Sciatic nerve (tissue), 2 donors: ENCODE results near the gene C2CD4C. TPM values are rescaled to one million over a fixed set of nuclear protein-coding genes. Genes with fewer than 3 reads are reported as not detected.
"Not testable (repeated sequence)": the region's sequence is repeated elsewhere in the genome, so short reads cannot be mapped to it uniquely, and the experiment has no call there.

Source experiments
- ATAC-seq: fragments of 200-7000 bp; cut with Tn5 transposase; one replicate; pipeline ENCODE4 v1.9.1; 2020; ENCODE audit warnings: mild to moderate bottlenecking, moderate library complexity
- DNase-seq: peaks from one replicate; pipeline ENCODE4 v3.0.0-alpha.2; 2020; ENCODE audit warnings: low spot score
- intact Hi-C: fragments of 100-400 bp; cut with DNase I; formaldehyde crosslinking; loops from one replicate; pipeline ENCODE4 v1.14.2; 2022
- total RNA-seq: library from RNA; stranded (reverse); fragmentation: NEBNext Ultra II Directional; extraction: Animal tissue kit (Norgen Biotek cat#: 25700); gene quantifications from one replicate; pipeline ENCODE4 v1.2.1, GENCODE V29; 2021
- donor health status: DM: no; HTN: no; CAD: no.
- donor health status: DM: no; HTN: no; CAD: no.

The C2CD4C gene, protein sequence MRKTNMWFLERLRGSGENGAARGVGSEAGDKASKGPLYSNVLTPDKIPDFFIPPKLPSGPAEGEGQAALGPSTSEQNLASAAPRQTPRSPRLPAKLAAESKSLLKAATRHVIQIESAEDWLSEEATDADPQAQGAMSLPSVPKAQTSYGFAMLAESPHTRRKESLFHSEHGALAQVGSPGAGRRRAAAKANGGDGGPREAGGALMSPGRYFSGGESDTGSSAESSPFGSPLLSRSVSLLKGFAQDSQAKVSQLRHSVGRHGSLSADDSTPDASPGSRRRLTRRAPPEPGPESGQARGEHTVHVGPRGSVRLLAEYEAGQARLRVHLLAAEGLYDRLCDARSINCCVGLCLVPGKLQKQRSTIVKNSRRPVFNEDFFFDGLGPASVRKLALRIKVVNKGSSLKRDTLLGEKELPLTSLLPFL
- 2.8 TPM for total RNA-seq

DNA sequence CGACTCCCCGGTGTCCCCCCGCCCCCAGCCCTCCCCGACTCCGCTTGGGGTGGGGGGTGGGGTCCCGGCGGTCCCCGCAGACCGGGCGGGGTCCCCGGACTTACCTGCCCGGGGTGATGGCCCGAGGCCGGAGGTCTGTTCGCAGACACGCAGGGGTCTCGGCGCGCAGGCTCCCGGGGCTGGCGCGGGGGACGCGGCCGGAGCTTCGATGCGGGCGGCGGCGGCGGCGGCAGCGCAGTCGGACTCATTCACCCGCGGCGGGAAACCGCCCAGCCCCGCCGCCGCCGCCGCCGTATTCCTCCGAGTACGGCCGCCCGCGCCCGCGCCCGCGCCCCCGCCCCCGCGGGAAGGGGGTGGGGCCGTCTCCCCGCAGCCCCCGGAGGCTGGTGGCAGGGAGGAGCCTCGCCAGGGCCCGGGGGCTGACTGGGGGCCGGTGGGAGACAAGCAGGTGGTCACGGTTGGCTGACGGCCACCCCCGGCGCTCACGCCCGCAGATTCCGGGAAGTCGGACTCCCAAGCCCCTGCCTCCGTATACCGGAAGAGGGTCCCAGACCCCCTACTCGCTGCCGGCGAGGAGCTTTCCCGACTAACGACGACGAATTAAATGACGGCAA, at the start of gene C2CD4C:
Gene C2CD4C (minus strand): TSS at position 246 of the 614 bp plus-strand sequence. CDS start 786 bp downstream, outside the sequence.
- ATAC-seq (no peak), DNase-seq (peak; percentile 59)
- intact Hi-C loops: no loop called here

DNA sequence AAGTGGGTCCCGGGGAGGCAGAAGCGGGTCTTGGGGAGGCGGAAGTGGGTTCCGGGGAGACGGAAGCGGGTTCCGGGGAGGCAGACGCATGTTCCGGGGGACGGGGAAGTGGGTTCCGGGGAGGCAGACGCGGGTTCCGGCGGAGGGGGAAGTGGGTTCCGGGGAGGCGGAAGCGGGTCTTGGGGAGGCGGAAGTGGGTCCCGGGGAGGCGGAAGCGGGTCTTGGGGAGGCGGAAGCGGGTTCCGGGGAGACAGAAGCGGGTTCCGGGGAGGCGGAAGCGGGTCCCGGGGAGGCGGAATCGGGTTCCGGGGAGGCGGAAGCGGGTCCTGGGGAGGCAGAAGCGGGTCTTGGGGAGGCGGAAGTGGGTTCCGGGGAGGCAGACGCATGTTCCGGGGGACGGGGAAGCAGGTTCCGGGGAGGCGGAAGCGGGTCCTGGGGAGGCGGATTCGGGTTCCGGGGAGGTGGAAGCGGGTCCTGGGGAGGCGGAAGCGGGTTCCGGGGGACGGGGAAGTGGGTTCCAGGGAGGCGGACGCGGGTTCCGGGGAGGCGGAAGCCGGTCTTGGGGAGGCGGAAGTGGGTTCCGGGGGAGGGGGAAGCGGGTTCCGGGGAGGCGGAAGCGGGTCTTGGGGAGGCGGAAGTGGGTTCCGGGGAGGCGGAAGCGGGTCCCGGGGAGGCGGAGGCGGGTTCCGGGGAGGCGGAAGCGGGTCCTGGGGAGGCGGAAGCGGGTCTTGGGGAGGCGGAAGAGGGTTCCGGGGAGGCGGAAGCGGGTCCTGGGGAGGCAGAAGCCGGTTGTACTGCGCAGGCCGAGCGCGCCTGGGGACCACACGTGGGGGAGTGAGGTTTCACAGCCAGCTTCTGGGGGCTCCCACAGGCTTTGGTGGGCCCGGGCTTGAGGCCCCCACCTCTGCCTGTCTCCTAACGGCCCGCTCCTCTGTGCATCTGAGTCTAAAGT, 49.4 kb upstream of the C2CD4C start:
- DNase-seq (no peak), ATAC-seq (no peak)
- intact Hi-C loops: no loop called here

DNA sequence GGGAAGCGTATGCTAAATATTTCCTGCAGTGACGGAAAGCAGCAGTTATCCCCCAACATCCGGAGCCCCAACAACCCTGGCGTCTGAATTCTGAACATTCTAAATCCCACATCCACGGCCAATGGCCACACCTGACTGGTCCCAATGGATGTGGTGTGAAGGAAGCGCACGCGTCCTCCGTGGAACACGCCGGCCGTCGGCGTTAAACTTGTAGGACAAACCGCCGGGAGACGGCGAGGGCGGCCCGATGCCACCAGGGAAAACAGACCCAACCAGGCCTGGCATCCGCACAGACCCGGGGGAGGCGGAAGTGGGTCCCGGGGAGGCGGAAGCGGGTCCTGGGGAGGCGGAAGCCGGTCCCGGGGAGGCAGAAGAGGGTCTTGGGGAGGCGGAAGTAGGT, 48.7 kb upstream of the C2CD4C start:
- DNase-seq (no peak), ATAC-seq (no peak)
- intact Hi-C loops: no loop called here

DNA sequence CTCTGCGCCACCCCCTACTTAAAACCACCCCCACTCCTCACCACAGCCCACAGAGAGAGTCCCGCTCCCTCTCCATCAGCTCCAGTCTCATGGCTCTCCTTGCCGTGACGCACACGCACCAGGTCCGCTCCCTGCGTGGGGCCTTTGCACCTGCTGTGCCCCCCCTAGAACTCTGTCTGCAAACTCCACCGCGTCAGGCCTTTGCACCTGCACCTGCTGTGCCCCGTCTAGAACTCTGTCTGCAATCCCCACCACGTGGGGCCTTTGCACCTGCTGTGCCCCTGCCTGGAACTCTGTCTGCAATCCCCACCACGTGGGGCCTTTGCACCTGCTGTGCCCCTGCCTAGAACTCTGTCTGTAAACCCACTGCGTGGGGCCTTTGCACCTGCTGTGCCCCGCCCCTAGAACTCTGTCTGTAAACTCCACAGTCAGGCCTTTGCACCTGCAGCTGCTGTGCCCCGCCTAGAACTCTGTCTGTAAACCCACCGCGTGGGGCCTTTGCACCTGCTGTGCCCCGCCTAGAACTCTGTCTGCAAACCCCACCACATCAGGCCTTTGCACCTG, 47.7 kb upstream of the C2CD4C start:
- ATAC-seq (no peak), DNase-seq (no peak)
- intact Hi-C loops: no loop called here

DNA sequence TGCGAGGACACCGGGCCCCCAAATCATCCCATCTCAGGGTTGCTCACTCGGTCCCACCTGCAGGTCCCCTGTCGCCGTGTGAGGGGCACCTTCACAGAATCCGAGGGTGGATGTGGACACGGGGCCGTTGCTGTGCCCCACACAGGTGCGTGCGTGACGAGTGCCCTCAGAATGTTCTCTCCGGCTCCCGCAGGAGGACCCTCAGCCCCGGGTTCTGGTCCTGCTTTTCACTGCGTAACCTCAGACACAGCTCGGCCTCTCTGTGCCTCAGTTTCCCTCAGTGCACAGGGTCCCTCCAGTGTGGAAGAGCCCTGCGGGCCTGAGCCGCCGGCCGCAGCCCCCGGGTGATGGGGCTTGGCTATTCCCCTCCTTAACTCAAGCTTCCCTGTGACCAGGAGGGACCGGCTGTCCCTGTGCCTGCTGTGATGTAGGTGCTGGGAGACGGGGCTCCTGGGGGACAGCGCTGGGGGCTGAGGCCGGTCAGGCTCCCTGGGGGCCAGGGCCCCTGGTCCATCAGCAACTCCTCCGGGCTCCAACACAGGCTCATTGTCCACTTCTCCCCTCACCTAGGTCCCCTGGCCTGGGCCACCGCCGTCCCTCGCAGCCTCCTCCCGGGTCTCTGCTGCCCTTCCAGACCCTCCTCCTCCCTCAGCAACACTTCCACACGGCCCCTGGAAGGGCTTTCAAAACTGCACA, 47.1 kb upstream of the C2CD4C start:
- no peak for DNase-seq
- ATAC-seq: no peak
- intact Hi-C loops: no loop called here

DNA sequence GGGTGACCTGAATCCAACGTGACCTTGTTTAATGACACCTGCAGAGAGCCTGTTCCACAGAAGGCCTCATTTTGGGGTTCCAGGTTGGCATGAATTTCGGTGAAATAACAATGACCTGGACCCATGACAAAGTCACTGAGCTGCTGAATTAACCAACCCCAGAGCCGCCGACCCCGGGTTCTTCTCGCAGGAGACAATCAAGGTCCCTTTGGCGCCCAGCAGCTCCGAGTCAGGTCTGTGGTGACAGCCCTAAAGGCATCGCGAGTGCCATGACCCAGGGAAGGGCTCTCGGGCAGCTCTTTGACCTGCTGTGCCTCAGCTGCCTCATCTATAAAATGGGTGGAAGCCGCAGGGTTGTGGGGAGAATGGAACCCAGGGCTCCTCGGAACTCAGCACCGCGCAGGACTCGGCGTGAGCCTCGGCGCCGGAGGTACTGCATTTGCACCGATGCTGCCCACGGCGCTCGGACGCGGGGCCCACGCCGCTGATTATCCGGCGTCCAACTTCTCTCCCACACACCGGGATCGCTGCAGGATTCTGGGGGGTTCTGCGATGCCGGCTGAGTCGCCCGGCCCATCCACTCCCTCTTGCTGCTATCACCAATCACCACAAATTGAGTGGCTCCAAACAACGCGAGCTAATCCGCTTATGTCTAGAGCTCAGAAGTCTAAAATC, 46.2 kb upstream of the C2CD4C start:
- intact Hi-C loops: no loop called here
- no peak for ATAC-seq
- no peak for DNase-seq

DNA sequence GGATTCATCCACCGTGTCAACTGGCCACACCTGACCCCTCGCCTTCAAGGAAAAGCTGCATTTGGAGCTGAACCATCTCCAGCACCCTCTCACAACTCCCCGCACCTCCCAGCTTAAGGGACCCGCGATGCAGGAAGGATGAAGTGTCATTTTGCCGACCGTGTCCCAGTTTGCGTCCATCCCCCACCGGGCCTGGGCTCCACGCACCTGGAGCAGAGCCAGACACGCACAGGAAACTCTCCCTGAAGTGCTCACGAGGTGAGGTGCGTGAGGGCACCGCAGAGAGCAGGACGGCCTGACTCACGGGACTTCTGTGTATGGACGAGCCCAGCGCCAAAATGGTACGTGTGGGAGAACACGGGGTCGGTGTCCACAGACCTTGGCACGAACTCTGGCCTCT, 44.7 kb upstream of the C2CD4C start:
- no peak for DNase-seq
- intact Hi-C loops: no loop called here
- no peak for ATAC-seq

DNA sequence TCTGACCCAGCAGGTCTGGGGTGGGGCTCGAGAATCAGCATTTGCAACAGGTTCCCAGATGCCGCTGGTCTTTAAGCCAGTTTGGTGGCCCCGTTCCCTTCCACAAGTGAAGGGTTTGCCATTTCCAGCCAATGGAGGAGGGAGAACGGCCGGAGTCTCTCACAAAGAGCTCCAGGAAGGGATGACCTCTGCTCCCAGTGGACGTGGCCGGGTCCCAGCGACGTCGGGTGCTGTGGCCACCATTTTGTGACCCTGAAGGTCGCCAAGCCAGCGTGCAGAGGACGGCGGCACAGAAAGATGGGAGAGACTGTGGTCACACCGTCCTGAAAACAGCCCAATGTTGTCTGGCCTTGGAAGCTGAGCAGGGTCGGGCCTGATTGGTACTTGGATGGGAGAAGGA, 43.9 kb upstream of the C2CD4C start:
- intact Hi-C loops: no loop called here
- DNase-seq (no peak), ATAC-seq (no peak)

DNA sequence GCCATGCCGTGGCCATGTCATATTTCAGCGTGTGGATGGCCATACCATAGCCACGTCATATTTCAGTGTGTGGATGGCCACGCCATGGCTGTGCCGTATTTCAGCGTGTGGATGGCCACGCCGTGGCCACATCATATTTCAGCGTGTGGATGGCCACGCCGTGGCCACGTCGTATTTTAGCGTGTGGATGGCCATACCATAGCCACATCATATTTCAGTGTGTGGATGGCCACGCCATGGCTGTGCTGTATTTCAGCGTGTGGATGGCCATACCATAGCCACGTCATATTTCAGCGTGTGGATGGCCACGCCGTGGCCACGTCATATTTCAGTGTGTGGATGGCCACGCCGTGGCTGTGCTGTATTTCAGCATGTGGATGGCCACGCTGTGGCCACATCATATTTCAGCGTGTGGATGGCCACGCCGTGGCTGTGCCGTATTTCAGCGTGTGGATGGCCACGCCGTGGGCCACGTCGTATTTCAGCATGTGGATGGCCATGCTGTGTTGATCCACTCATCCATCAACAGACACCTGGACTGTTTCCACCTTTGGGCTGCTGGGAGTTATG, 42.0 kb upstream of the C2CD4C start:
- intact Hi-C loops, DNase-seq, ATAC-seq: not testable (repeated sequence)

DNA sequence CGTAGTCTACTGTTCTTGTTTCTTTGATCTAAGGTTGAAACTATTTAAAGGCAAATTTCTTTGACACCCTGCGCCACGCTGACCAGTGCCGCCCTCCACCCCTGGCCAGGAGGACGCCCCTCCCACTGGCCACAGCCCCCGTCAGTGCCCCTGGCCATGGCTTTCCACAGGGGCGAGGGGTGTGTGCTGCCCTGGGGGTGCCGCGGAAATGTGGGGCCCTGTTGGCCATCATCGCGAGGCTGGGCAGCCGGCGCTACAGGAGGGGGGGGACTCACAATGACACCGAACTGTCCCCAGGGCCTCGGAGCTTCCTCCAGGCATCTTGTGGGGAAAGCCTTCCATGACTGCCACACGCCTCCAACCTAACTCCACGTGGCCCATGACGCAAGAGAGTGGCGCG, 41.0 kb upstream of the C2CD4C start:
- ATAC-seq (no peak), DNase-seq (no peak)
- intact Hi-C loops: no loop called here

DNA sequence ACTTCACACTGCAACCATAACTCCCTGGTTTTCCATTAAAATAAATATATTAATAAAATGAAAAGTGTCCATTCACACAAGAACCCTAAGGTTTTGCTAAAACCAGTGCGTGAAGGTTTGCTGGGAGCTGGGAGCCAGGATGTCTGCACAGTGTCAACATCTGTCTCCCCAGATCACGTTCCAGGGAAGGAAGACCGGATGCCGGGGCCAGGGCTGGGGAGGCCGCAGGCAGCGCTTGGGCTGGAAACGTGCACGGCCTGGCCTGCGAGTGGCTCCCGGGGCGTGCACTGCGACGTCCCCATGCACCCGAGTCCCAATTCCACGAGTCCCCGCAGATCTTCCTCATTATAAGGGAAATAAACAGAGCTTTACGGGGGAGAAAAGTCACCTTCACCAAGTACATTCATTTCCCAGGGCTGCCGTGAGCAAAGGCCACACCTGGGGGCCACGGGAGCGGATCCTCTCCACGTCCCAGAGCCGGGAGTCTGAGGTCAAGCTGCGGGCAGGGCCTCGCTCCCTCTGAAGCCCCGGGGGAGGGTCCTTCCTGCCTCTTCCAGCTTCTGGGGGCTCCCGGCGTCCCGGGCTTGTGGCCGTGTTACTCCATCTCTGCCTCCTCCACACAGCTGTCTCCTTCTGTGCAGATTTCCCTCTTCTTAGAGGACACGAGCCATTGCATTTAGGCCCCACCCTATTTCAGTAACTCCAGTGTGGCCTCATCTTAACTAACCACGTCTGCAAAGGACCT, 39.0 kb upstream of the C2CD4C start:
- DNase-seq: no peak
- intact Hi-C loops: no loop called here
- peak; percentile 80 for ATAC-seq

DNA sequence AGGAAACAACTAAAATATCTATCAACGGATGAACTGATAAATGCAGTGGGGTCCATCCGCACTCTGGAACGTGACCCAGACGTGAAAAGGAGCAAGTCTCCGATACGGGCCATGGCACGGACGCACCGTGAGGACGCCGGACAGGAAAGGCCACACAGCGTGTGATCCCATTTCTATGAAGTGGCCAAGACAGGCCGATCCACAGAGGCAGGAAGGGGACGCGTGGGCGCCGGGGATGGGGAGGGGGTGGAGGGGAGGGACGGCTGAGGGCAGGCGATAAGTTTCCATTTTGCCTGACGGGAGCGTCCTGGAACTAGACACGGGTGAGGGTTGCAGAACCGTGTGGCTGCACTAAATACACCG, 38.1 kb upstream of the C2CD4C start:
- no peak for ATAC-seq
- DNase-seq: no peak
- intact Hi-C loops: no loop called here

DNA sequence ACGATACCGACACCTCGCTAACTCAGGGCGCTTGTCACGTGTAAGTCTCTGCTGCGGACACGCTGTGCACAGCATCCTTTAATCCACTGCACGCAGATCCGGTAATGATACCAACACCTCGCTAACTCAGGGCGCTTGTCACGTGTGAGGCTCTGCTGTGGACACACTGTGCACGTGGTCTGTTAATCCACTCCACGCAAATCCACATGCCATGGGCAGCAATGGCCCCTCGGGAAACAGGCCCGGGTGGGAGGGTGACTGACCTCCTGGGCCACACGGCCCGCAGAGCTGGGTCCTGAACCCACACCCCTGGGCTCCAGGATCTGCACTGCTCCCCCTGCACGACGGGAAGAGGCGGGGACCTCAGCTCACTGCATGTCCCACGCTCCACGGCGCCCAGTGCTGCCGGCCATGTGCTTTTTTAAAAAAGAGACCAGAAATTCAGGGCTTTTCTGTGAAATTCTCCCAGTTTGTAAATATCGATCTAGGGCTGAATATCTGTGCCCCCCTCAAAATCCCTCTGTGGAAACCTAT, 35.8 kb upstream of the C2CD4C start:
- ATAC-seq (no peak), DNase-seq (no peak)

DNA sequence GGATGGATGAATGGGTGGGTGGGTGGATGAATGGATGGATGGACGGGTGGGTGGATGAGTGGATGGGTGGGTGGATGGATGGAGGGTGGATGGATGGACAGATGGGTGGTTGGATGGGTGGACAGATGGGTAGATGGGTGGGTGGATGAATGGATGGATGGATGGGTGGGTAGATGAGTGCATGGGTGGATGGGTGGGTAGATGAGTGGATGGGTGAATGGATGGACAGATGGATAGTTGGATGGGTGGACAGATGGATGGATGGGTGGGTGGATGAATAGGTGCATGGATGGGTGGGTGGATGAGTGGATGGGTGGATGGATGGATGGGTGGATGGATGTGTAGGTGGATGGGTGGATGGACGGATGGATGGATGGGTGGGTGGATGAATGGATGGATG, 34.1 kb upstream of the C2CD4C start:
- ATAC-seq (no peak), DNase-seq (no peak)
- intact Hi-C loops: no loop called here

More for the DNA sequence above, 35.8 kb upstream of the C2CD4C start:
- intact Hi-C loops: no loop called here

DNA sequence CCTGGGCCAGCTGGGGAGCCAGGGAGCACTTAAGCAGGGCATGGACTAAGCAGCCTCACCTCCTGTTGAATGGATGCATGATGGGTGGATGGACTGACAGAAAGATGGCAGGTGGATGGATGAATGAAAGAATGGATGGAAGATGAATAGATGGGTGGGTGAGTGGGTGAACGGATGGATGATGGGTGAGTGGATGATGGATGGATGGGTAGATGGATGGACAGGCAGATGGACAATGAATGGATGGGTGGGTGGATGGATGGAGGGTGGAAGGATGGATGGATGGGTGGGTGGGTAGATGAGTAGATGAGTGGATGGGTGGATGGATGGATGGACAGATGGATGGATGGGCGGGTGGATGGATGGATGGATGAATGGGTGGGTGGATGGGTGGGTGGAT, 33.1 kb upstream of the C2CD4C start:
- intact Hi-C loops: no loop called here
- no peak for ATAC-seq
- DNase-seq: no peak

DNA sequence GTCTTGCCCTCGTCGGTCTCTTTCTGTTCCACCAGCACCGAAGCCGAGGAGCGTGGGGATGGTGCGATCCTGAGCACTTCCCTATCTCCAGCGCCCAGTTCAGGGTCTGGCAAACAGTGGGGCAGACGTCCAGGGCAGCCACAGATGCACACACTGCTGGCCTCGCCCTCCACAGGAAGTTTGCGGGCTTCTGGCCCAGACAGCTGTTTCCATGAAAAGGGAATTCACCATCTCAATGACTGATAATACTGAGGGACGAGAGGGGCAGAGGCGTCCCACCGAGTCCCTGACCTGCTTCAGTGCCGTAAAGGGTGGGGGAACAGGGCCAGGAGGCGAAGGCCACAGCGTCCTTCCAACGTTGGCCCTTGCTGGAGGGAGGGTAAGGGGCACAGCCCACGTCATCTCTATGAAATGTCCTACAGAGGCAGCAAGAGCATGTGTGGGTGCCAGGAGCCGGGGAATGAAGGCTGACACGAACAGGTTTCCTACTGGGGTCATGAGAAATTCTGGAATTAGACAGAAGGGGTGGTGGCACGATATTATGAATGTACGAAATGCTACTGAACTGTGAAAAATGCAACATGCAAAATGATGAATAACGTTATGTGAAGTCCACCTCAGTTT, 32.4 kb upstream of the C2CD4C start:
- DNase-seq: no peak
- intact Hi-C loops: no loop called here
- ATAC-seq: no peak
